ENCODE data around the gene EFCAB8.

GRCh38 chr20:32841632-32842031 is 17.1 kb upstream of the EFCAB8 start:
- TF ChIP-seq, protein P1, sequence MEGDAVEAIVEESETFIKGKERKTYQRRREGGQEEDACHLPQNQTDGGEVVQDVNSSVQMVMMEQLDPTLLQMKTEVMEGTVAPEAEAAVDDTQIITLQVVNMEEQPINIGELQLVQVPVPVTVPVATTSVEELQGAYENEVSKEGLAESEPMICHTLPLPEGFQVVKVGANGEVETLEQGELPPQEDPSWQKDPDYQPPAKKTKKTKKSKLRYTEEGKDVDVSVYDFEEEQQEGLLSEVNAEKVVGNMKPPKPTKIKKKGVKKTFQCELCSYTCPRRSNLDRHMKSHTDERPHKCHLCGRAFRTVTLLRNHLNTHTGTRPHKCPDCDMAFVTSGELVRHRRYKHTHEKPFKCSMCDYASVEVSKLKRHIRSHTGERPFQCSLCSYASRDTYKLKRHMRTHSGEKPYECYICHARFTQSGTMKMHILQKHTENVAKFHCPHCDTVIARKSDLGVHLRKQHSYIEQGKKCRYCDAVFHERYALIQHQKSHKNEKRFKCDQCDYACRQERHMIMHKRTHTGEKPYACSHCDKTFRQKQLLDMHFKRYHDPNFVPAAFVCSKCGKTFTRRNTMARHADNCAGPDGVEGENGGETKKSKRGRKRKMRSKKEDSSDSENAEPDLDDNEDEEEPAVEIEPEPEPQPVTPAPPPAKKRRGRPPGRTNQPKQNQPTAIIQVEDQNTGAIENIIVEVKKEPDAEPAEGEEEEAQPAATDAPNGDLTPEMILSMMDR (conservative IDR thresholded peaks at IDR 0.05), result no peak
- no peak for TF ChIP-seq EZH2 (IDR thresholded peaks at IDR 0.05; ENCODE audit: low read depth)
